Esophagus squamous epithelium (tissue), 4 donors: ENCODE measurements around the gene UVSSA.

Experiments used
- CTCF ChIP-seq, 6 experiments: fragments of 450-650 bp in 4 of 6; fragments of 200-600 bp in 2 of 6; sonication (generic) in 2 of 6; IDR thresholded peaks; one replicate each; pipeline ENCODE4 v1.5.1; 2016 to 2019; ENCODE audit warnings: antibody characterized with exemption in 6 of 6, mild to moderate bottlenecking in 4 of 6, moderate library complexity in 4 of 6
- POLR2A ChIP-seq, 4 donors: fragments of 450-650 bp; IDR thresholded peaks; one replicate each; pipeline ENCODE4 v1.6.1; 2017; ENCODE audit warnings: antibody characterized with exemption in 4 of 4, mild to moderate bottlenecking in 4 of 4, moderate library complexity in 3 of 4

GRCh38 chr4:1407657-1408333 is 60.8 kb downstream of the UVSSA start:
- TF ChIP-seq CTCF (IDR thresholded peaks at IDR 0.05) = no peak
- no peak for TF ChIP-seq POLR2A (IDR thresholded peaks at IDR 0.05)
